Suprapubic skin (tissue), 3 donors: ENCODE results near the gene NME3.

Experiments used
- POLR2AphosphoS5 ChIP-seq, 3 donors: sonication (generic); formaldehyde crosslinking; IDR thresholded peaks; one replicate each; pipeline ENCODE4 v1.6.1; 2017; ENCODE audit warnings: antibody characterized with exemption in 3 of 3
- TF ChIP-seq, protein P1 (sequence below), 2 donors: fragments of 200-600 bp in 1 of 2; fragments of 450-650 bp in 1 of 2; sonication (generic) in 1 of 2; IDR thresholded peaks; one replicate each; pipeline ENCODE4 v1.5.1; 2016 to 2019; ENCODE audit warnings: antibody characterized with exemption in 2 of 2, mild to moderate bottlenecking in 1 of 2, moderate library complexity in 1 of 2

GRCh38 chr16:1759511-1759910, 11.8 kb downstream of the NME3 start:
- TF ChIP-seq, protein P1, sequence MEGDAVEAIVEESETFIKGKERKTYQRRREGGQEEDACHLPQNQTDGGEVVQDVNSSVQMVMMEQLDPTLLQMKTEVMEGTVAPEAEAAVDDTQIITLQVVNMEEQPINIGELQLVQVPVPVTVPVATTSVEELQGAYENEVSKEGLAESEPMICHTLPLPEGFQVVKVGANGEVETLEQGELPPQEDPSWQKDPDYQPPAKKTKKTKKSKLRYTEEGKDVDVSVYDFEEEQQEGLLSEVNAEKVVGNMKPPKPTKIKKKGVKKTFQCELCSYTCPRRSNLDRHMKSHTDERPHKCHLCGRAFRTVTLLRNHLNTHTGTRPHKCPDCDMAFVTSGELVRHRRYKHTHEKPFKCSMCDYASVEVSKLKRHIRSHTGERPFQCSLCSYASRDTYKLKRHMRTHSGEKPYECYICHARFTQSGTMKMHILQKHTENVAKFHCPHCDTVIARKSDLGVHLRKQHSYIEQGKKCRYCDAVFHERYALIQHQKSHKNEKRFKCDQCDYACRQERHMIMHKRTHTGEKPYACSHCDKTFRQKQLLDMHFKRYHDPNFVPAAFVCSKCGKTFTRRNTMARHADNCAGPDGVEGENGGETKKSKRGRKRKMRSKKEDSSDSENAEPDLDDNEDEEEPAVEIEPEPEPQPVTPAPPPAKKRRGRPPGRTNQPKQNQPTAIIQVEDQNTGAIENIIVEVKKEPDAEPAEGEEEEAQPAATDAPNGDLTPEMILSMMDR (IDR thresholded peaks at IDR 0.05), result no peak
- TF ChIP-seq POLR2AphosphoS5 (IDR thresholded peaks at IDR 0.05), result no peak
